ENCODE data around the gene YBX1.

The YBX1 gene

GRCh38 chr1:42740851-42741580 is 58.8 kb downstream of the YBX1 start:
- H3K27ac ChIP-seq (ENCODE audit: low read depth, low read length, severe bottlenecking): no peak overlapping the region
- H3K9me3 ChIP-seq (ENCODE audit: control insufficient read depth, low read length): no peaks in the 10 kb centered on the region
- H3K4me3 ChIP-seq (ENCODE audit: extremely low read depth, insufficient read depth, low read length, poor library complexity, severe bottlenecking): no peak overlapping the region
- 74 to 78% methylated on average over 8 to 12 of the region's 19 CpGs for WGBS, 2 experiments (ENCODE audit: insufficient coverage in 2 of 2)
- peaks cover 3% of the 10 kb centered on the region for H3K36me3 ChIP-seq (ENCODE audit: control insufficient read depth, insufficient read depth, low read length)
- H3K4me1 ChIP-seq (ENCODE audit: control insufficient read depth, insufficient read depth, low read length, poor library complexity, severe bottlenecking): peaks cover 4% of the 10 kb centered on the region

DNA sequence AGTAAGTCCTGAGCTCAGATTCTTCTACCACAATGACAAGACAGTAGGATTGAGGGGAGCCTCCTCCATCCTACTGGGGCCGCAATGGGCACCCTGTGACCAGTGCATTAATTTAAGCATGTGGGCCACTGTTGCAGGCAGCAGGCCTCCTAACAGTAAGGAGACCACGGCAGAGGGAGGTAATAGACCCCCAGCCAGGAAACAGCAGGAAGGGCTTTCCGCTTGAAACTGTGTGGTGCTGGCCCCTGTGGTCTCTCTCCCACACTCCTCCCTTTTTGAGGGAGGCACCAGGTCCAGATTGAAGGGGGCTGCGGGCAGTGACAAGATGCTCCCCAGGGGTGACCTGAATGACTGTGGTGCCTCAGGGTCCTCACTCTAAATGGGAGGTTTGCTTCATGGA is 59.5 kb downstream of the YBX1 start:
- no peaks in the 10 kb centered on the region for H3K9me3 ChIP-seq (ENCODE audit: control insufficient read depth, low read length)
- H3K4me3 ChIP-seq (ENCODE audit: extremely low read depth, insufficient read depth, low read length, poor library complexity, severe bottlenecking): no peak overlapping the region
- peaks cover 10% of the 10 kb centered on the region for H3K36me3 ChIP-seq (ENCODE audit: control insufficient read depth, insufficient read depth, low read length)
- 95 to 97% methylated on average over 2 to 3 of the region's 4 CpGs for WGBS, 2 experiments (ENCODE audit: insufficient coverage in 2 of 2)
- peaks cover 4% of the 10 kb centered on the region for H3K4me1 ChIP-seq (ENCODE audit: control insufficient read depth, insufficient read depth, low read length, poor library complexity, severe bottlenecking)
- no peak overlapping the region for H3K27ac ChIP-seq (ENCODE audit: low read depth, low read length, severe bottlenecking)

DNA sequence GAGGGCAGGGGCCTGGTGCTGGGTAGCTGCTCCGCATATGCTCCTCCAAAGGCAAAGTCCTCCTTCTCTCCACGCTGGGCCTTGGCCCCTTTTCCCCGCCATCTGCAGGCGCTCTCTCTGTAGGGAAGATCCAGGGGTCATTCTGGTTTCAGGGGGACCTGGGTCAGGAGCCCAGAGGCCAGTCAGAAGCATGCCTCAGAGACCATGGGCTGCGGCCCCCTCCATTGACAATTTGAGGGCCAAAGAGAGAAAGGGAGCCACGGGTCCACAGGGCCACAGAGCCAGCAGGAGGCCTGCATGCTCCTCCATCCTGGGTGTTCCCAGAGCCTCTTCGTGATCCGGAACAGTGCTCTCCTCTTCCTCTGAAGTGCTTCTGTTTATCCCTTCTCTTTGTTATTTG is 59.9 kb downstream of the YBX1 start:
- H3K4me1 ChIP-seq (ENCODE audit: control insufficient read depth, insufficient read depth, low read length, poor library complexity, severe bottlenecking): peaks cover 4% of the 10 kb centered on the region
- H3K4me3 ChIP-seq (ENCODE audit: extremely low read depth, insufficient read depth, low read length, poor library complexity, severe bottlenecking): no peak overlapping the region
- H3K9me3 ChIP-seq (ENCODE audit: control insufficient read depth, low read length): no peaks in the 10 kb centered on the region
- peaks cover 14% of the 10 kb centered on the region for H3K36me3 ChIP-seq (ENCODE audit: control insufficient read depth, insufficient read depth, low read length)
- no peak overlapping the region for H3K27ac ChIP-seq (ENCODE audit: low read depth, low read length, severe bottlenecking)
- WGBS, 2 experiments (ENCODE audit: insufficient coverage in 2 of 2): 88 to 100% methylated on average over 5 to 8 of the region's 8 CpGs

- peaks cover 4% of the 10 kb centered on the region for H3K4me1 ChIP-seq (ENCODE audit: control insufficient read depth, insufficient read depth, low read length, poor library complexity, severe bottlenecking)
- no peak overlapping the region for H3K4me3 ChIP-seq (ENCODE audit: extremely low read depth, insufficient read depth, low read length, poor library complexity, severe bottlenecking)
- peaks cover 19% of the 10 kb centered on the region for H3K36me3 ChIP-seq (ENCODE audit: control insufficient read depth, insufficient read depth, low read length)
- 91 to 96% methylated on average over 7 to 8 of the region's 9 CpGs for WGBS, 2 experiments (ENCODE audit: insufficient coverage in 2 of 2)
- H3K27ac ChIP-seq (ENCODE audit: low read depth, low read length, severe bottlenecking): no peak overlapping the region
- H3K9me3 ChIP-seq (ENCODE audit: control insufficient read depth, low read length): no peaks in the 10 kb centered on the region
Observed at GRCh38 chr1:42742617-42743316, 60.5 kb downstream of the YBX1 start.

DNA sequence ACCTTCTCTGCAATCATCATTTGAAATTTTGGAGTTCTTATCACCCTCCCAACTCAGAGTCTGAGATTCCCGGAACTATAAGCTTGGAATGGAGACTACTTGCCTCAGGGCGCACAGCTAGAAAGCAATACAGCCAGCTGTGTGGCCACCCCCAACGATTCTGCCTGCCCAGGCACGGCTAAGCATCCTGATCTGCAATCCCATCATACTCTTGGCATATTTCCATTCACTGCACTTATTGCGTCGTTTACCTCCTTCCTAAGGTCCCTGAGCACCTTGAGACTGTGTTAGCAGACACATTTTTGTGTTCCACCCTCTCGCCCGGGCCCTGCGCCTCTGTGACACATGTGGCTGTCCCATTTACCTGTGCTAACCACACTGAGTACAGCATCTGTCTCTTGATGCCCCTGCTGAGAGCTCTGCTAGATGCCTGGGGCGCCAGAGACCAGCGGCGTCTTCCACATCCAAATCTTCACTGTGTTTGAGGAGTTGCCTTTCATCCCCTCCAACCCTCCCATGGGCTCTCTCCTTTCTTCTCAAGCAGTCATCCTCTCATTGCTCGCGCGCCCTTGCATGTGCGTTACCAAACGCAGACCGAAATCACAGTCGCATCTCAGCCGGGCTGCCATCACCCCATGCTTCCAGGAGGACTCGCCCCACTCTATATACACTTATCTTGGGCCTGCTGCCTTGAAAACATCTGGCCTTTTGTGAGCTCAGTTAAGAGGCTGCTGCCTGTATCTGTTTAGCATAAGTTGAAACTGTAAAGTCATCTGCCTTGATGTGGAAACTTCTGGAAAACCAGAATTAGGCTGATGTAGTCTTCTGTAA is 61.3 kb downstream of the YBX1 start:
- WGBS, 2 experiments (ENCODE audit: insufficient coverage in 2 of 2): 82 to 87% methylated on average over 20 of the region's 21 CpGs
- Histone ChIP-seq H3K9me3 (ENCODE audit: control insufficient read depth, low read length) (no peaks in the 10 kb centered on the region), H3K4me3 (ENCODE audit: extremely low read depth, insufficient read depth, low read length, poor library complexity, severe bottlenecking) (no peak overlapping the region), H3K27ac (ENCODE audit: low read depth, low read length, severe bottlenecking) (no peak overlapping the region), H3K36me3 (ENCODE audit: control insufficient read depth, insufficient read depth, low read length) (peaks cover 26% of the 10 kb centered on the region), H3K4me1 (ENCODE audit: control insufficient read depth, insufficient read depth, low read length, poor library complexity, severe bottlenecking) (peaks cover 4% of the 10 kb centered on the region)

- Histone ChIP-seq H3K4me1 (ENCODE audit: control insufficient read depth, insufficient read depth, low read length, poor library complexity, severe bottlenecking) (peaks cover 4% of the 10 kb centered on the region), H3K36me3 (ENCODE audit: control insufficient read depth, insufficient read depth, low read length) (peaks cover 32% of the 10 kb centered on the region), H3K27ac (ENCODE audit: low read depth, low read length, severe bottlenecking) (no peak overlapping the region), H3K4me3 (ENCODE audit: extremely low read depth, insufficient read depth, low read length, poor library complexity, severe bottlenecking) (no peak overlapping the region), H3K9me3 (ENCODE audit: control insufficient read depth, low read length) (no peaks in the 10 kb centered on the region)
- WGBS, 2 experiments (ENCODE audit: insufficient coverage in 2 of 2): 94 to 100% methylated on average over 2 to 9 of the region's 9 CpGs
Observed at GRCh38 chr1:42744148-42744413, 61.9 kb downstream of the YBX1 start.

GRCh38 chr1:42745851-42746250 is 63.6 kb downstream of the YBX1 start:
- Histone ChIP-seq H3K4me3 (ENCODE audit: extremely low read depth, insufficient read depth, low read length, poor library complexity, severe bottlenecking) (no peak overlapping the region), H3K9me3 (ENCODE audit: control insufficient read depth, low read length) (no peaks in the 10 kb centered on the region), H3K27ac (ENCODE audit: low read depth, low read length, severe bottlenecking) (no peak overlapping the region), H3K36me3 (ENCODE audit: control insufficient read depth, insufficient read depth, low read length) (peaks cover 45% of the 10 kb centered on the region), H3K4me1 (ENCODE audit: control insufficient read depth, insufficient read depth, low read length, poor library complexity, severe bottlenecking) (peaks cover 2% of the 10 kb centered on the region)
- WGBS, 2 experiments (ENCODE audit: insufficient coverage in 2 of 2): 92 to 95% methylated on average over 4 to 8 of the region's 8 CpGs

DNA sequence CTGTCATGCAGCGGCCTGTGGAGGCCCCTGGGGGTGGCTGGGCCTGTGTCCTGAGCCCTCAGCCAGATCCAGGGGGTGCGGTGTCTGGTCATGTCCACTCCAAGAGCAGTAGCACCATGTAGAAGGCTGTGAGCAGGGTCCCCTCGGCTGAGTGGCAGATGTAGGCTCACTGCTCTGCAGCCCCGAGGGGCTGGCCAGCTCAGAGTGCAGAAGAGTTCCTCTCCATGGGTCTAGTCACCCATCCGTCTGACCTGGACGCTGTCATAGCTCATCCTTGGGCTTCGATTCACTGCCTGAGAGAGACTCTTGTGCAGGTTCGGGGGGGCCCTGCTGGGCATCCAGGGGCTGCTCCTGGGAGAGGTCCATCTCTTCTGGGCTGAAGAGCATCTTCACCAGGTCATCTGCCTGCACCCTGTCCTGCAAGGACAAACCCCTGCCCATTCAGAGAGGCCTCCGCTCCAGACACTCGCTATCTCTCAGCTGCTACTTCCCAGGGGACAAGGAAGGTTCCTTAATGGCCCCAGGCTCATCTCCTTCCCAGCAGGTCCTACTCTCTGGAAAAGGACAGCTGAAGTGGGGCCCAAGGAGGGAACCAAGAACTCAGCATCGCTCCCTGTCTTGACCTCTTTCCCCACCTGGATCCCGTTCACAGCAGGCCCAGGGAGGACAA is 64.4 kb downstream of the YBX1 start:
- WGBS, 2 experiments (ENCODE audit: insufficient coverage in 2 of 2): 95 to 96% methylated on average over 11 to 12 of the region's 12 CpGs
- Histone ChIP-seq H3K4me3 (ENCODE audit: extremely low read depth, insufficient read depth, low read length, poor library complexity, severe bottlenecking) (no peak overlapping the region), H3K27ac (ENCODE audit: low read depth, low read length, severe bottlenecking) (no peak overlapping the region), H3K4me1 (ENCODE audit: control insufficient read depth, insufficient read depth, low read length, poor library complexity, severe bottlenecking) (no peaks in the 10 kb centered on the region), H3K36me3 (ENCODE audit: control insufficient read depth, insufficient read depth, low read length) (peaks cover 47% of the 10 kb centered on the region), H3K9me3 (ENCODE audit: control insufficient read depth, low read length) (no peaks in the 10 kb centered on the region)

DNA sequence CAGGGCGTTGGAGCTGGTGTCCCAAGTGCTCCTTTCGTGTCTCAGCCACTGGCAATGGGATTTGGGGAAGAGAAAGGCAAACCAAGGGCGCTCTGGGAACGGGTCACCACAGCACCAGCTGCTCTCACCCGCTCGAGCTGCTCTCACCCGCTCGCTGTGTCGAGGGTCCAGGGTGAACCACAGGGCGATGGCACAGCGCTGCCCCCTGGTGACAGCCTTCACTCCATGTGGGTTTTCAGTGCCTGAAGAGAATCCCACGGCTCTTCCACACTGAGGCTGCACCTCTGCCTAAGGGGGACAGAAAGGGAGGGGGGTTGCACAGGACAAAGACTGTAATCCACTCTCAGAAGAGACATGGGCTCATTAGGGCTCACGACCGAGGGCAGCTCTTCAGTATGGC is 64.9 kb downstream of the YBX1 start:
- no peak overlapping the region for H3K4me3 ChIP-seq (ENCODE audit: extremely low read depth, insufficient read depth, low read length, poor library complexity, severe bottlenecking)
- H3K9me3 ChIP-seq (ENCODE audit: control insufficient read depth, low read length): no peaks in the 10 kb centered on the region
- H3K4me1 ChIP-seq (ENCODE audit: control insufficient read depth, insufficient read depth, low read length, poor library complexity, severe bottlenecking): no peaks in the 10 kb centered on the region
- WGBS, 2 experiments (ENCODE audit: insufficient coverage in 2 of 2): 78 to 85% methylated on average over 11 to 13 of the region's 14 CpGs
- H3K36me3 ChIP-seq (ENCODE audit: control insufficient read depth, insufficient read depth, low read length): peaks cover 52% of the 10 kb centered on the region
- H3K27ac ChIP-seq (ENCODE audit: low read depth, low read length, severe bottlenecking): no peak overlapping the region

DNA sequence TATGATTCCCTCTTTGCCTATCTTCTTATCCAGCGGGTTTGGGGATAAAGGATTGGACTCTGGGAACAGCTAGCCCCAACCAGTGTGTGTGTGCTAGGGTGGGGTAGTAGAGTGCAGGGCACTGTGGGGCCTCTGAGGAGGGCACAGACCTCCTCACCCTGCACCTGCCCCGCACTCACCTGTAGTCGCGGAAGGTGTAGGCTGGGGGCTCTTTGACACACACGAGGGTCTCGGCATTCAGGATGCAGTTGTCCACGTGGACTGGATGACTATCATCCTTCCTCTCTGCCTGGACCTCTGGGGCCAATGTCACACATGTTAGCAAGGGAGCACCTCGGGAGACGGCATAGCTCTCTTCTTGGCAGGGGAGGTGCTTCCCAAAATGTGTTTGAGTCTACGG is 65.8 kb downstream of the YBX1 start:
- 92 to 96% methylated on average over 8 to 9 of the region's 10 CpGs for WGBS, 2 experiments (ENCODE audit: insufficient coverage in 2 of 2)
- Histone ChIP-seq H3K27ac (ENCODE audit: low read depth, low read length, severe bottlenecking) (no peak overlapping the region), H3K36me3 (ENCODE audit: control insufficient read depth, insufficient read depth, low read length) (peaks cover 61% of the 10 kb centered on the region)

More for the DNA sequence above, 65.8 kb downstream of the YBX1 start:
- H3K9me3 ChIP-seq (ENCODE audit: control insufficient read depth, low read length): no peaks in the 10 kb centered on the region
- no peak overlapping the region for H3K4me3 ChIP-seq (ENCODE audit: extremely low read depth, insufficient read depth, low read length, poor library complexity, severe bottlenecking)
- no peaks in the 10 kb centered on the region for H3K4me1 ChIP-seq (ENCODE audit: control insufficient read depth, insufficient read depth, low read length, poor library complexity, severe bottlenecking)

Measured in mesodermal cell (in vitro differentiated cells).